Measurements from ENCODE around the gene ZNF205. TPM values are rescaled to one million over a fixed set of nuclear protein-coding genes. Genes with fewer than 3 reads are reported as not detected.

ZNF205 gene
- 27.1 TPM for polyA plus RNA-seq (2012; ENCODE audit: insufficient read length, low read depth)

- TF ChIP-seq SIN3A (IDR thresholded peaks at IDR 0.05; ENCODE audit: borderline replicate concordance, insufficient read depth, low read length) (peak; percentile 64; the same call in 1 of the 2 replicates), FOXP2 (optimal IDR thresholded peaks at IDR 0.05; ENCODE audit: borderline replicate concordance, extremely low read depth, extremely low read length, insufficient read depth) (peak; percentile 42), REST (IDR thresholded peaks at IDR 0.05; ENCODE audit: insufficient read depth in 1 of 2, low read depth in 2 of 2, low read length in 2 of 2) (peak in 1 of 2 experiments; percentile 47; a peak in 1 of 4 replicates), TAF1 (IDR thresholded peaks at IDR 0.05; ENCODE audit: borderline replicate concordance, insufficient read depth, low read length) (peak; percentile 92), POLR2AphosphoS5 (IDR thresholded peaks at IDR 0.05; ENCODE audit: low read depth, low read length) (peak; percentile 80)
Observed at GRCh38 chr16:3112058-3112880, at the start of gene ZNF205. ZNF205 (plus strand) TSS chr16:3112586; CDS start chr16:3113431, 845 bp downstream.

- no peak for TF ChIP-seq SIN3A (IDR thresholded peaks at IDR 0.05; ENCODE audit: borderline replicate concordance, insufficient read depth, low read length)
- TF ChIP-seq POLR2AphosphoS5 (IDR thresholded peaks at IDR 0.05; ENCODE audit: low read depth, low read length) = no peak
- no peak for TF ChIP-seq REST (IDR thresholded peaks at IDR 0.05; ENCODE audit: insufficient read depth in 1 of 2, low read depth in 2 of 2, low read length in 2 of 2)
- TF ChIP-seq TAF1 (IDR thresholded peaks at IDR 0.05; ENCODE audit: borderline replicate concordance, insufficient read depth, low read length) = no peak
- no peak for TF ChIP-seq FOXP2 (optimal IDR thresholded peaks at IDR 0.05; ENCODE audit: borderline replicate concordance, extremely low read depth, extremely low read length, insufficient read depth)
Observed at GRCh38 chr16:3063625-3064386, 48.6 kb upstream of the ZNF205 start.

GRCh38 chr16:3065069-3065741 is 47.2 kb upstream of the ZNF205 start, which contains the start of gene IL32:
IL32 (plus strand) TSS chr16:3065640; CDS start chr16:3065812, 172 bp downstream.
- TF ChIP-seq POLR2AphosphoS5 (IDR thresholded peaks at IDR 0.05; ENCODE audit: low read depth, low read length) = no peak
- no peak for TF ChIP-seq SIN3A (IDR thresholded peaks at IDR 0.05; ENCODE audit: borderline replicate concordance, insufficient read depth, low read length)
- TF ChIP-seq TAF1 (IDR thresholded peaks at IDR 0.05; ENCODE audit: borderline replicate concordance, insufficient read depth, low read length) = no peak
- no peak for TF ChIP-seq REST (IDR thresholded peaks at IDR 0.05; ENCODE audit: insufficient read depth in 1 of 2, low read depth in 2 of 2, low read length in 2 of 2)
- TF ChIP-seq FOXP2 (optimal IDR thresholded peaks at IDR 0.05; ENCODE audit: borderline replicate concordance, extremely low read depth, extremely low read length, insufficient read depth) = no peak

- TF ChIP-seq POLR2AphosphoS5 (IDR thresholded peaks at IDR 0.05; ENCODE audit: low read depth, low read length) = no peak
- no peak for TF ChIP-seq SIN3A (IDR thresholded peaks at IDR 0.05; ENCODE audit: borderline replicate concordance, insufficient read depth, low read length)
- no peak for TF ChIP-seq FOXP2 (optimal IDR thresholded peaks at IDR 0.05; ENCODE audit: borderline replicate concordance, extremely low read depth, extremely low read length, insufficient read depth)
- no peak for TF ChIP-seq REST (IDR thresholded peaks at IDR 0.05; ENCODE audit: insufficient read depth in 1 of 2, low read depth in 2 of 2, low read length in 2 of 2)
- no peak for TF ChIP-seq TAF1 (IDR thresholded peaks at IDR 0.05; ENCODE audit: borderline replicate concordance, insufficient read depth, low read length)
Observed at GRCh38 chr16:3065742-3066439, 46.5 kb upstream of the ZNF205 start.

All from PFSK-1 (cell line).